GM21360 (cell line): ENCODE results near the gene C3orf22.

ENCODE experiments used
- ATAC-seq: cut with Tn5 transposase; IDR thresholded peaks from one replicate; pipeline ENCODE4 v1.9.1; 2021; ENCODE audit warnings: mild to moderate bottlenecking, moderate library complexity; ENCODE audit not compliant: unreplicated experiment

The C3orf22 gene

GRCh38 chr3:126557415-126557745 lies 1.4 kb downstream of the C3orf22 start:
- ATAC-seq, result no peak

- no peak for ATAC-seq
Observed at GRCh38 chr3:126556637-126557414, 1.9 kb downstream of the C3orf22 start.

DNA sequence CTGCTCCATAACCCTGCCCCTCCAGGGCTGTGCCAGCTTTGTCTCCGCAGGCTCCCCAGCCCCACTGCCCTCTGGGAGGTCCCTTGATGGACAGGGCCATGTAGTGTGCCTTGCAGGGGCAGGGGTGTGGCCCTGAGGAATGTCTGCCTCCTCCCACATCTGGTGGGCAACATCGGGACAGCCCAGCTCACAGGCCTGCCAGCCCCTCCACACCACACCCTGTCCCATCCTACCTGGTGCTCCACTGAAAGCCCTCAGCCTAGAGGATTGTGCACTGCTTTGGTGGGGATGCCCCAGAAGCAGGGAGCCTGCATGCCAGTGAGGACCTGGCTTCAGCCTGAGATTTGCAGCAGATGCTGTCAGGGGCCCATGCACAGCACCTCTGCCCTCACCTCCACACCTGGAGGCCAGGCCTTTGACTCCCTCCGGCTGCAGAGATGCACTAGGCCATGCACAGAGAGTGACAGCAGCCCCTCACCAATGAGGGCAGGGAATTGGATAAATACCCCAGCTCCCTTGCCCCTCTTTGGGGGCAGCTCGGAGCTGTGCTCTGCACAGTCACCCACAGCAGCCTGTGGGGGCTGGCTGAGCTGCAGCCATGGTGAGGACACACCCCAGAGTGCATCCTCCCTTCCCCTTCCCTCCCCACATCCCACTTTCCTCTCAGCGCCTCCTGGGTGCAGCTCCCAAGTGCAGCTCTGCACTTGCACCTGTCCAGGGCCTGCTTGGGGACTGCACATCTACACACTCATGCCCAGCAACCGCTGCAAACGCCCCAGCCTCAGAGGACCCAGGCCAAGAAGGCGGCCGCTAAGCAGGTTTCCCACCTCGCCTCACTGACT lies 2.7 kb downstream of the C3orf22 start:
- no peak for ATAC-seq

DNA sequence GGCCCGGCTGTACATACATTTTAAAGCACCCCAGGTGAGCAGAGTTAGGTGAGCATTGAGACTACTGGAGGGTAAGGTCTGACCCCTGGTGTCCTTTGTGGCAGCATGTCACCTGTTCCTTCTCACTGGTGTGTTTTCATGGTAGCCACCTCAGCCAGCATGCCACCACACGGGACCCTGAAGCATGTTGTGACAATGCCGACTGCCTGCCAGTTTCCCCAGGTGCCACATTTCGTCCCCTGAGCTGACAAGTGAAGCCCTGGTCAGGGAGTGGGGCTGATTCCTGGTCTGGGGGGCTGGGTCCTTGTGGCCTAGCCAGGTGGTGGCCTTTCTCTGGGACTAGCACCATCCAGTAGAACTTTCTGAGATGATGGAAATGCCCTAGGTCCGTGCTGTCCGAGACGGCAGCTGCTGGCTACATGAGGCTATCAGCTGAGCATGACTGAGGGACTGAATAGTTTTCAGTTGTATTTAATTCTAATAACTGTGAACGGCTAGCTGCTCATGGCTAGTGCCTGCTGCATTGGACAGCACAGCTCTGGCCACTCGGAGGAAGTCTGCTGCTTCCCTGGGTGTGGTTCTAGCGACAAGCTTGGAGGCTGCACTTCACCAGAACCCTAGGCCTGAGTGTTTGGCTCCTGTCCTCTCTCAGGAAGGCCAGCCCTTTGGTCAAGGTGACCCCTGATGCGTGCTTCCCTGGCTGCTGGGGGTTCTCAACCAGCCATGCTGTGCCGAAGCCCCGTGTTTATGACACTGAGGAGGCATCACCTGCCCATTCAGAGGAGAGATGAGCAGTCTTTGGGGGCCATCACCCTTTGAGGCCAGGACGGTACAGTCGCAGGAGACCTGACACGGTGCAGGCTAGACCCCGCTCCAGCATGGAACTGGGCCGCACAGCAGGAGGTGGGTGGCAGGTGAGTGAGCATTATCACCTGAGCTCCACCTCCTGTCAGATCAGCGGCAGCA lies 3.9 kb downstream of the C3orf22 start:
- ATAC-seq, result no peak

GRCh38 chr3:126553284-126554084 lies 5.2 kb downstream of the C3orf22 start:
- ATAC-seq, result no peak

- no peak for ATAC-seq
Observed at GRCh38 chr3:126552688-126553283, 5.9 kb downstream of the C3orf22 start.

GRCh38 chr3:126551839-126552687 lies 6.7 kb downstream of the C3orf22 start:
- no peak for ATAC-seq

GRCh38 chr3:126551121-126551838 lies 7.5 kb downstream of the C3orf22 start:
- no peak for ATAC-seq

GRCh38 chr3:126550488-126551051 lies 8.2 kb downstream of the C3orf22 start:
- ATAC-seq, result no peak

DNA sequence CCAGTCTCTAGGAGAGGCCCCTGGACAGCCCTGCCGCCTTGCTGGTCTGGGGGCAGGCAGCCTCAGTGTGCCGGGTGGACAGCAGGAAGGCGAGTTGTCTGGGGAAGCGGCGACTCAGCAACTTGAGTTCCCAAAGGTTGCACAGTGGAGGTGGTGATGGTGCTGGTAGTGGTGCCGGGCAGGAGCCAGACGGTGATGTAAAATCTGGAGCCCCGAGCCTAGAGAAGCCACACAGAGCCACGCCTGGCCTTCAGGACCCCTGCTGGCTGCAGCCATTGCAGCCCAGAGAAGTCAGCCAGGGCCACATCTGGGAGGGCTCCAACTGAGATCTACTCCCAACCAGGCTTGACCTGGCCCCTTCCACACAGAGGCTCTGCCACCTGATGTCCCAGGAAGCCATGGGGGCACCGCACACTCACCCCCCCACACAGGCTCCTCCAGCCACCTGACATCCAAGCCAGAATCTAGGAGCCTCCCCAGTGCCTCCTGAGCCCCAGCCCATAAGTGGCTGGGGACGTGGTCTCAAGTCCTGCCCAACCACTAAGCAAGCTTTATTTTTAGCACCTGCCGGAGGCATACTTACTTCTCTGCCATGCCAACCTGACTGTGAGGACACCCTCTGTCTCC lies 8.8 kb downstream of the C3orf22 start:
- ATAC-seq, result no peak

DNA sequence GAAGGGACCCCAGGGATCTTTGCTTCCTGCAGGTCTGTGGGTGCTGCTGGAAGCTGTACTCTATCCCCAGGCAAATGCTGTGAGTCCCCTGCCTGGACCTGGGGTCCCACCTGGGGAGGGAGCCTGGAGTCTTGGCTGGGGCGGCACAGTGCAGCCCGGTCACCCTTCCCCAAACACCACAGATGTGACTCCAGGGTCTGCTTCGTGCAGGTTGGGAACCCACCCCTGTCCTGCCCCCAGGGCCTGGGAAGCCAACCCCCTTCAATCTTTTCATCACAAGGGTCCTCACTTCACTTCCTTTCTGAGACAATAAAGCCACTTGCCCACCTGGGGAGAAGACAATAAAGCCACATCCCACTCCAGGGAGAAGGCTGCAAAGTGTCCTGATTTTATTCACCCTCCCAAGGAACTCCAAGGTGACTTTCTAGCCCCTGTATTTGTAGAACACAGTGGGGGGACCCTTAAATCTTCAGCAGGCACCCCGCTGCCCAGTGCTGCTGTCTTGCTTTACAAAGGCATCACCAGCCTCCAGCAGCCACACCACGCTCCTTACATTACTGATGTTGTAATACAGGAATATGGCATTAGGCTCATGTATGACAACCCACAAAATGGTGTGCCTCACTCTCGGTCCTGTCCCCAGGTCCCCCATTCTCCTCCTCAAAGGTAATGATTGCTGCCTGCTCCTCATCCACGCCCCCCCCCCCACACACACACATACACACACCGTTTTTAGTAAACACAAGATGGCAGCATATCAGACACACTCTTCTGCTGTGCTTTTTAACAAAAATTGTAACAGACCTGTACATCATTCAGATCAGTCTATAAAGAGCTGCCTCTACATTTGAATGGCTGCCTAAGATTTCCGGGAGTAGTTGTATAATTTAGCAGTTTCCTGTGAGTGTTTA lies 9.9 kb downstream of the C3orf22 start:
- no peak for ATAC-seq

- no peak for ATAC-seq
Observed at GRCh38 chr3:126547721-126548120, 11.0 kb downstream of the C3orf22 start.

GRCh38 chr3:126546549-126547239 lies 12.0 kb downstream of the C3orf22 start:
- no peak for ATAC-seq

DNA sequence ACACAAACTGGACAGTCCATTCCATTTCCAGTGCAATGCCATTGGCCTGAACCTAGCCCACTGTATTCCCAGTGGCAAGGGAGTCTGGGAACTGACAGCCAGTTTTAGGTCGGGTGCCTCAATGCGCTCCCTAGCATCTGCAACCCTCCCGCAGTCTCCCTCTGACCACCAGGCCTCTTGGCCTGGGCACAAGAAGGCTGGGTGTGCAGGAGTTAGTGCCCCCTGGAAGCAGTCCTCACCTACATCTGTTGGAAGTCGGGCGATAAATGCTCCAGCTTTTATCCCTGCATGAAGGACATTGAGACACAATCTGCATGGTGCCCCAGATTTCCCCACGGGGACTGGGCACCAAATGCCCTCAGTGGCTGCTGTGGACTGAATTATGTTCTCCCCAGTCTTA lies 12.7 kb downstream of the C3orf22 start:
- no peak for ATAC-seq

DNA sequence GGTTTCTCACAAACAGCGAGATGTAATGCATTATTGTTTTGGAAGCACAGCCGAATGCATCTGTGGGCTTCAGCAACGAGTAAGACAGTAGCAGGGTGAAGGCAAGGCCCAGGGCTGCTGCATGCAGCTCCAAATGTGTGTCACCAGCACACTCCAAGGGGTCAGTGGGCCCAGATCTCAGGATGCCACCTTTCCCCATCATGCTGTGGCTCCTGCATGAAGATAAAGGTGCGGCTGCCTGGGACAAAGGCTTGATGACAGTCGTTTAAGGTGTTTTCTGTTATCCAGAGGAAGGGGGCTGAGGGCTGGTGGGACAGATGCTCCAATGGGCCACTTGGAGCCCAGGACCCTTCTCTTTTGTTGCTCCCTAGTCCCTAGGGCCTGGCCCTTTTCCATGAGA lies 13.2 kb downstream of the C3orf22 start:
- no peak for ATAC-seq
